Measurements from ENCODE around the gene FN3K. TPM values are rescaled to one million over a fixed set of nuclear protein-coding genes. Genes with fewer than 3 reads are reported as not detected.
A peak's percentile ranks its signal among the peaks of the same experiment; 100 is the strongest.

Gene FN3K
- total and polyA plus RNA-seq, 2 of the 13 experiments (the other 11 are each of a cell fraction or from before 2014, with no cell fraction given): 3.5 to 12.2 TPM

DNA sequence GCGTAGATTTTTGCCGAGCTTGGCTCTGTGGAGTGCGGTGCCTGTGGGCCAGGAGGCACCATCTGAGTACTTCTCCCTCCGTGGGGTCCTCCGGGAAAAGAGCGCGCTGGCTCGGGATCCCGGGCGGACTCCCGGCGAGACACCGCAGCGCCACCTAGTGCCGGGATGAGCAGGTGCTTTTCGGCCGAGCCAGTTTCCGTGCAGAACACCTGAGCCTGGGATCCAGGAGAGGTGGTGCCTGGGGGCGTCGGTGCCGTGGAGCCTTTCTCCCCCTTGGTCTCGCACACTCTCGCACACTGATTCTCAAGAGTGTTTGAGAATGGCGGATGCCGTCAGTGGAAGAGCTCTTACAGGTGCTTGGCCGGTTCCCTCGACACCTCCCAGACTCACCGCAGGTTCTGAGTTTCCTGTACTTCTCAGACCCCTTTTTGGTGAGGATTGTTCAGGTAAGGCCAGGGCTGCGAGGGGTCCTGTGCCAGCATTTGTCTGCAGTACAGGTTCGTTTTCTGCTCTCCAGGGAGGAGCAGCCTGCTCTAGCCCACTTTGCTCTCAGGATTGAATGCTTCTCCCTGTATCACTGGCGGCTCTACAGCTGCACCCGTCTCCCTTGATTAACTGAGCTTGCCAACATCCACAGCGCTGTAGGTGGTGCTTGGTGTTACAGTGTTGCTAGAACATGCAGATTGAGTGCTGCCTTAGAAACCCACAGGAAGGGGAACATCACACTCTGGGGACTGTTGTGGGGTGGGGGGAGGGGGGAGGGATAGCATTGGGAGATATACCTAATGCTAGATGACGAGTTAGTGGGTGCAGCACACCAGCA, 39.8 kb downstream of the FN3K start (continued):
- no peak for TF ChIP-seq ETV5 (CRISPR knock-in tag; IDR thresholded peaks at IDR 0.05; ENCODE audit: borderline replicate concordance)
- TF ChIP-seq, protein P1, sequence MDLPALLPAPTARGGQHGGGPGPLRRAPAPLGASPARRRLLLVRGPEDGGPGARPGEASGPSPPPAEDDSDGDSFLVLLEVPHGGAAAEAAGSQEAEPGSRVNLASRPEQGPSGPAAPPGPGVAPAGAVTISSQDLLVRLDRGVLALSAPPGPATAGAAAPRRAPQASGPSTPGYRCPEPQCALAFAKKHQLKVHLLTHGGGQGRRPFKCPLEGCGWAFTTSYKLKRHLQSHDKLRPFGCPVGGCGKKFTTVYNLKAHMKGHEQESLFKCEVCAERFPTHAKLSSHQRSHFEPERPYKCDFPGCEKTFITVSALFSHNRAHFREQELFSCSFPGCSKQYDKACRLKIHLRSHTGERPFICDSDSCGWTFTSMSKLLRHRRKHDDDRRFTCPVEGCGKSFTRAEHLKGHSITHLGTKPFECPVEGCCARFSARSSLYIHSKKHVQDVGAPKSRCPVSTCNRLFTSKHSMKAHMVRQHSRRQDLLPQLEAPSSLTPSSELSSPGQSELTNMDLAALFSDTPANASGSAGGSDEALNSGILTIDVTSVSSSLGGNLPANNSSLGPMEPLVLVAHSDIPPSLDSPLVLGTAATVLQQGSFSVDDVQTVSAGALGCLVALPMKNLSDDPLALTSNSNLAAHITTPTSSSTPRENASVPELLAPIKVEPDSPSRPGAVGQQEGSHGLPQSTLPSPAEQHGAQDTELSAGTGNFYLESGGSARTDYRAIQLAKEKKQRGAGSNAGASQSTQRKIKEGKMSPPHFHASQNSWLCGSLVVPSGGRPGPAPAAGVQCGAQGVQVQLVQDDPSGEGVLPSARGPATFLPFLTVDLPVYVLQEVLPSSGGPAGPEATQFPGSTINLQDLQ (CRISPR knock-in tag; IDR thresholded peaks at IDR 0.05): no peak
- TF ChIP-seq ZBTB20 (CRISPR knock-in tag; IDR thresholded peaks at IDR 0.05; ENCODE audit: borderline replicate concordance, low read depth): no peak
- TF ChIP-seq TBX2 (CRISPR knock-in tag; IDR thresholded peaks at IDR 0.05; ENCODE audit: borderline replicate concordance): peak; percentile 40; the same call in 1 of the 2 replicates
- no peak for TF ChIP-seq SP1 (IDR thresholded peaks at IDR 0.05)
- peak; percentile 26; the same call in 1 of the 2 replicates for TF ChIP-seq SP1 (CRISPR knock-in tag; IDR thresholded peaks at IDR 0.05)
- TF ChIP-seq, protein P2, sequence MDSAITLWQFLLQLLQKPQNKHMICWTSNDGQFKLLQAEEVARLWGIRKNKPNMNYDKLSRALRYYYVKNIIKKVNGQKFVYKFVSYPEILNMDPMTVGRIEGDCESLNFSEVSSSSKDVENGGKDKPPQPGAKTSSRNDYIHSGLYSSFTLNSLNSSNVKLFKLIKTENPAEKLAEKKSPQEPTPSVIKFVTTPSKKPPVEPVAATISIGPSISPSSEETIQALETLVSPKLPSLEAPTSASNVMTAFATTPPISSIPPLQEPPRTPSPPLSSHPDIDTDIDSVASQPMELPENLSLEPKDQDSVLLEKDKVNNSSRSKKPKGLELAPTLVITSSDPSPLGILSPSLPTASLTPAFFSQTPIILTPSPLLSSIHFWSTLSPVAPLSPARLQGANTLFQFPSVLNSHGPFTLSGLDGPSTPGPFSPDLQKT (CRISPR knock-in tag; IDR thresholded peaks at IDR 0.05; ENCODE audit: borderline replicate concordance): 0 out of 2 replicates have a peak, but pooled peaks have one; percentile 20
- no peak for TF ChIP-seq RCOR2 (CRISPR knock-in tag; IDR thresholded peaks at IDR 0.05)
- 0 out of 2 replicates have a peak, but pooled peaks have one; percentile 45 for TF ChIP-seq ZNF547 (CRISPR knock-in tag; IDR thresholded peaks at IDR 0.05)
- TF ChIP-seq, protein P3, sequence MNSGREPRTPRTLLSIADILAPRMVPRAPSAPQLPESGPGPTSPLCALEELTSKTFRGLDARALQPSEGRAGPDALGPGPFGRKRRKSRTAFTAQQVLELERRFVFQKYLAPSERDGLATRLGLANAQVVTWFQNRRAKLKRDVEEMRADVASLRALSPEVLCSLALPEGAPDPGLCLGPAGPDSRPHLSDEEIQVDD (CRISPR knock-in tag; IDR thresholded peaks at IDR 0.05; ENCODE audit: borderline replicate concordance): no peak
- TF ChIP-seq ZNF883 (CRISPR knock-in tag; IDR thresholded peaks at IDR 0.05; ENCODE audit: not compliant biosample characterization): no peak
- peak; percentile 26; the same call in 1 of the 2 replicates for TF ChIP-seq SMC3 (IDR thresholded peaks at IDR 0.05; ENCODE audit: low read length)
- 0 out of 2 replicates have a peak, but pooled peaks have one; percentile 35 for TF ChIP-seq ZNF557 (CRISPR knock-in tag; IDR thresholded peaks at IDR 0.05)
- no peak for TF ChIP-seq HOXD1 (CRISPR knock-in tag; IDR thresholded peaks at IDR 0.05)
- TF ChIP-seq, protein P4, sequence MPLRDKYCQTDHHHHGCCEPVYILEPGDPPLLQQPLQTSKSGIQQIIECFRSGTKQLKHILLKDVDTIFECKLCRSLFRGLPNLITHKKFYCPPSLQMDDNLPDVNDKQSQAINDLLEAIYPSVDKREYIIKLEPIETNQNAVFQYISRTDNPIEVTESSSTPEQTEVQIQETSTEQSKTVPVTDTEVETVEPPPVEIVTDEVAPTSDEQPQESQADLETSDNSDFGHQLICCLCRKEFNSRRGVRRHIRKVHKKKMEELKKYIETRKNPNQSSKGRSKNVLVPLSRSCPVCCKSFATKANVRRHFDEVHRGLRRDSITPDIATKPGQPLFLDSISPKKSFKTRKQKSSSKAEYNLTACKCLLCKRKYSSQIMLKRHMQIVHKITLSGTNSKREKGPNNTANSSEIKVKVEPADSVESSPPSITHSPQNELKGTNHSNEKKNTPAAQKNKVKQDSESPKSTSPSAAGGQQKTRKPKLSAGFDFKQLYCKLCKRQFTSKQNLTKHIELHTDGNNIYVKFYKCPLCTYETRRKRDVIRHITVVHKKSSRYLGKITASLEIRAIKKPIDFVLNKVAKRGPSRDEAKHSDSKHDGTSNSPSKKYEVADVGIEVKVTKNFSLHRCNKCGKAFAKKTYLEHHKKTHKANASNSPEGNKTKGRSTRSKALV (CRISPR knock-in tag; IDR thresholded peaks at IDR 0.05): 0 out of 2 replicates have a peak, but pooled peaks have one; percentile 26
- peak; percentile 62; the same call in 1 of the 2 replicates for TF ChIP-seq ZBTB7B (CRISPR knock-in tag; IDR thresholded peaks at IDR 0.05)
- peak; percentile 44 for TF ChIP-seq HNRNPLL (IDR thresholded peaks at IDR 0.05; ENCODE audit: low read depth, low read length, poor library complexity, severe bottlenecking)
- TF ChIP-seq, protein P5, sequence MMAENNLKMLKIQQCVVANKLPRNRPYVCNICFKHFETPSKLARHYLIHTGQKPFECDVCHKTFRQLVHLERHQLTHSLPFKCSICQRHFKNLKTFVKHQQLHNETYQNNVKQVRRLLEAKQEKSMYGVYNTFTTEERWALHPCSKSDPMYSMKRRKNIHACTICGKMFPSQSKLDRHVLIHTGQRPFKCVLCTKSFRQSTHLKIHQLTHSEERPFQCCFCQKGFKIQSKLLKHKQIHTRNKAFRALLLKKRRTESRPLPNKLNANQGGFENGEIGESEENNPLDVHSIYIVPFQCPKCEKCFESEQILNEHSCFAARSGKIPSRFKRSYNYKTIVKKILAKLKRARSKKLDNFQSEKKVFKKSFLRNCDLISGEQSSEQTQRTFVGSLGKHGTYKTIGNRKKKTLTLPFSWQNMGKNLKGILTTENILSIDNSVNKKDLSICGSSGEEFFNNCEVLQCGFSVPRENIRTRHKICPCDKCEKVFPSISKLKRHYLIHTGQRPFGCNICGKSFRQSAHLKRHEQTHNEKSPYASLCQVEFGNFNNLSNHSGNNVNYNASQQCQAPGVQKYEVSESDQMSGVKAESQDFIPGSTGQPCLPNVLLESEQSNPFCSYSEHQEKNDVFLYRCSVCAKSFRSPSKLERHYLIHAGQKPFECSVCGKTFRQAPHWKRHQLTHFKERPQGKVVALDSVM (CRISPR knock-in tag; IDR thresholded peaks at IDR 0.05): no peak
- peak; percentile 40; the same call in 1 of the 2 replicates for TF ChIP-seq SPEN (CRISPR knock-in tag; IDR thresholded peaks at IDR 0.05; ENCODE audit: low read depth)
- TF ChIP-seq KDM4B (CRISPR knock-in tag; IDR thresholded peaks at IDR 0.05): peak; percentile 88; the same call in 1 of the 2 replicates
- 0 out of 2 replicates have a peak, but pooled peaks have one; percentile 41 for TF ChIP-seq ZNF501 (CRISPR knock-in tag; IDR thresholded peaks at IDR 0.05)
